Embryonic facial prominence (tissue), 1 donor: ENCODE results near the gene BTBD16.

Experiments
- DNase-seq: peaks from one replicate; pipeline ENCODE4 v3.0.0-alpha.2; 2016; ENCODE audit errors: extremely low spot score

BTBD16 gene

DNA sequence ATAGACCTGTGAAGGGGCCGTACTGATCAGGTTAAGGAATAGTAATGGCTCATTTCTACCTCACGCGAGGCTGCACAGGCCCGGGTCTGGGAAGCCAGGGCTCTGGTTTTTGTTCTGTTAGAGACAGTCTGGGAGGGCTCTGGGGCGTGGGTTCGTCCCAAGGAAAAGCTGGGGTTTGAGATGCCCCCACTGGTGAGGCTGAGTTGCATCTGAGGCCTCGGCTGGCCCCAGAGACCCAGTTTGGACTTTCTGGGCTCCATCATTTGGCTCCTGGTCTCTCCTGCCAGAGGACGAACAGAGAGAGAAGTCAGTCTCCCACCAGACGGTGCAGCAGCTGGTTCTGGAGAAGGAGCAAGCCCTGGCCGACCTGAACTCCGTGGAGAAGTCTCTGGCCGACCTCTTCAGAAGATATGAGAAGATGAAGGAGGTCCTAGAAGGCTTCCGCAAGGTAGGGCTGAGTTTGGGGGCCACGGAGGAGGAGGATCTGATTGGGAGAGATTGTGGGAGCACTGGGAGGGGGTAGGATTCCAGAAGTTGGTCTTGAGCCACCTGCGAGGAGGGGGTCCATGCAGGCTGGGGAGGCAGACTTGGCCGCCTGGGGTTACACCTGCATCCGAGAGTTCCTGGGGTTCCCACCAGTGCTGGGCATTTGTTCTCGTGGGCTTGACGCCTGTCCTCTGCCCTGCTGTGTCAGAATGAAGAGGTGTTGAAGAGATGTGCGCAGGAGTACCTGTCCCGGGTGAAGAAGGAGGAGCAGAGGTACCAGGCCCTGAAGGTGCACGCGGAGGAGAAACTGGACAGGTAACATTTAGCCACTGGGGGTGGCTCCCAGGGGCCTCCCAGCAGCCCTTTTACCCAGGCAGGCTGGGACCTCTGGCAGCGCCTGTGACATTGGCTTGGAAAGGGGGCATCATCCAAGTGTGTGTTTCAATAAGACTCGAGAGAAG lies 22.5 kb upstream of the BTBD16 start:
- no peak for DNase-seq

DNA sequence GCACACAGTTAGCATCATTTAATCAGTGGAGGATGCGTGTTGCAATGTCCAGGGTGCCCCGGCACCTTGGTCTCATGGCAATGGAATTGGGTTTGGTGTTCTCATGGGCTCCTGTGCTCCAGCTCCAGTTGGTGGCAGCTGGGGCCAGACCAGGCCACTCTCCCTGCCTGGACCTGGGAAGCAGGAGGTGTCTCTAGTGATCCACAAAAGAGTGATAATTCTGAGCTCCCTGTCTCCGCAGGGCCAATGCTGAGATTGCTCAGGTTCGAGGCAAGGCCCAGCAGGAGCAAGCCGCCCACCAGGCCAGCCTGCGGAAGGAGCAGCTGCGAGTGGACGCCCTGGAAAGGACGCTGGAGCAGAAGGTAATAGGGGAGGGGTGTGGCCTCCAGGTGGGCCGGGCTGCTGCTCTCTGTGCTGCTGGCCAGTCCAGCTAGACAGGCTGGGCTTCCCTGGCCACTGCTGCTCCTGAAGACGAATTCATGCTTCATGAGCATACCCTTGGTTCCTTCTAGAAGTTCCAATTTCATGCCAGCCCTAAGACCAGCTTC lies 21.7 kb upstream of the BTBD16 start:
- DNase-seq, result no peak

DNA sequence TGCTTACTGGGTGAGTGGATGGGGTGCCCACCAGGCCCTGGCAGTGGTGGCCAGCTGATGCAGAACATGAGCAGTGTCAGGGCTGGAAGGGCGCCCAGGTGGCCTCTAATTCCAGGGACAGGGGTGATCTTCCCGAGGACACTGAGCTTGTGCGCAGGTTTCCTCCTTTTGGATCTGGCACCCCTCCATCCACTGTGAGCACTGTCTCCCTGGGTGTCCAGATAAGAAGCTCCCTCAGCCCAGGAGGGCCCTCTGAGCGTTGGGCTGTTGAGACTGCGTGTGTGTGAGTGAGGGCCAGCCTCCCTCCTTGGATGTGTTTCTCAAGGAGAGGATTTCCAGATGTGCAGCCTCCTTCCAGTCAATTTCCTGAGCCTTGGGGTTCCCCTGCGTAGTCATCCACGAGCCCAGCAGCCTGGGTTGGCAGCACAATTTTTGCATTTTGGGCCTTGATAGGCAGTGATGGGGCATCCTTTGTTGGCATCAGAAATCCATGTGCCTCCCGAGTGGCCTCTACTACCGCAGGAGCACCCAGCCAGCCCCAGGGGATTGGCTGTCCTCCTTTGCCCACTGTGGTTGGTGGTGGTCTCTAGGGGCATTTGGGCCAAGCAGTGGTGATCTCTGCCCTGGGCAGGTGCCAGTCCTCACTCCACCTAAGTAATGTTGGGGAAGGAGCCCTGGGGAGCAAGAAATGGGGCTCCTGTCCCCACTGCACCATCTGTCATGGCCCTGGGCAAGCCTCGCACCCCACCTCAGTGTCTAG lies 20.9 kb upstream of the BTBD16 start:
- no peak for DNase-seq

DNA sequence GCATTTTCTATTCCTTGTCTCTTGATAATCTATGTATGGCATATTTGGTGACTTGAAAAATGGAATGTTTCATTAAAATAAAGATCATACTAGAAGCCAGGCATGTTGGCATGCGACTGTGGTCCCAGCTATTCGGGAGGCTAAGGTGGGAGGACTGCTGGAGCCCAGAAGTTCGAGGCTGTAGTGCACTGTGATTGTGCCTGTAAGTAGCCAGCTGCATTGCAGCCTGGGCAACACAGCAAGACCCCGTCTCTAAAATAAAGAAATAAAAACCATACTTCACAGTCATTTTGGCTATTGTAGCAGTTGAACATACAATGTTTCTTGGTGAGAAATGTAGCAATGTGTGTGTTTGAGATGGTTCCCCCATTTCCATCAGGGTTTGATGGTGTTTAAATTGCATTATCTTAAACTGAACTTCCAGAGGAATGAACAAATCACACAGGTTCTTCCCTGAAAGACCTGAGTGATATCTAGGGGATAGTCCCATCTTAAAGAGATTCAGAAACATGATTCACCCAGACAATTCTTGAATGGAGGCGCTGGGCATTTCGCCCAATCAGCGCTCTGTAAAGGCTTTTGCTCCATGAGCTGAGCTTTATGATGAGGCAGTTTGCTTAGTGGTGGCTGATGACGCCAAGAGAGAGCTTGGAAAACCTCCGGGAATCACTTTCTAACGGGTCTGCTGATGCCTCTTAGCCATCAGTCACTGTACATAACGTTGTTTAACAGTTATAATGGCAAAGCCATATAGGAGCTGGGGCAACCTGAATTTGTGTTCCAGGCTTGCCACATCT lies 19.4 kb upstream of the BTBD16 start:
- DNase-seq, result no peak

DNA sequence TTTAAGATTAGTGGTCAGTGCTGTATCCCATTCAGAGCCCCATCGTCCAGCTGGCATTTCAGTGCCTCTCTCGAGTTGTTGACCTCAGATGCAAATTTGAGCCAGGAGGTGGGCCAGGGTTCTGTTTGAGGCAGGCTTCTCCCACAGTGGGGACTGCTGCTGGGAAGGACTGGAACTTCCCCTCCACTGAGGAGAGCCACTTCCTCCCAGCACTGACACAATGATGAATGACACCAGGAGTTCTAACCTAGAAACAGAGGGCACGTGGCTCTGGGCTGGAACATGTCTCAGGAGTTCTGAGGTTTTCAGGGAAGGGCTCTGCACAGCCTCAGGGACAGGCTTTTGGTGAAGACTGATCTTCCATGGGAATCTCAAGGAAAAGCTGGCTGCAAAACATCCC lies 18.3 kb upstream of the BTBD16 start:
- DNase-seq, result no peak

DNA sequence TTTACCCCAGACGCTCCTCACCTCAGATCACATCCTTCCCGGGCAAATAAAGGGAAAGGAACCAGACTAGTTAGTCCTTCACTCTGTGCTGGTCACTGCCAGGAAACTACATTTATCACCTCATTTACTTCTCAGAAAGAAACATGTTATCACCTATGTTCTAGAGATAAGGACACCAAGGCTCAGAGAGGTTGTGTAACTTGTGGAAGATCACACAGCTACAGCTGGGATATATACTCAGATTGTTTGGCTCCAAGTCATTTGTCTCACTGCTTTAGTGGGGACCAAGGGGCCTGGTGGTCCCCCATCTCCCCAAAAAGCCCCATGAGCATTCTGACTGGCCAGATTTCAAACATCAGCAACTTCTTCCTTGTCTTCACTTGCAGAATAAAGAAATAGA lies 17.5 kb upstream of the BTBD16 start:
- no peak for DNase-seq

DNA sequence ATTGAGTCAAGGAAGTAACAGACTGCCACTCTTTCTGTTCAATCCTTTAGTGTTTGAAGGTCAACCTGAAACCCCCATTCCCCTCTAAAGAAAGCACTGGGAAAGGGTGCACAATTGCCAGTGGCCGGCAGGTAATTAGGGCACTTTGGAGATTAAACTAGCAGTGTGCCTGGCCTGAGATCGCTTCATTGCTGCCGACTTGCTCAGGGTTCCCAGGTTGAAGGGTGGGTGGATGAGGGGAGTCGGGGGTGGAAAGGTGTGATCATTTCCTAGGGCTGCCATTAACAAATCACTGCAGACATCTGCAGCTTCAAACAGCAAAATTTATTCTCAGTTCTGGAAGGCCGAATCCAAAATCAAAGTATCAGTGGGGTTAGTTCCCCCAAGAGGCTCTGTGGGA lies 16.3 kb upstream of the BTBD16 start:
- no peak for DNase-seq

DNA sequence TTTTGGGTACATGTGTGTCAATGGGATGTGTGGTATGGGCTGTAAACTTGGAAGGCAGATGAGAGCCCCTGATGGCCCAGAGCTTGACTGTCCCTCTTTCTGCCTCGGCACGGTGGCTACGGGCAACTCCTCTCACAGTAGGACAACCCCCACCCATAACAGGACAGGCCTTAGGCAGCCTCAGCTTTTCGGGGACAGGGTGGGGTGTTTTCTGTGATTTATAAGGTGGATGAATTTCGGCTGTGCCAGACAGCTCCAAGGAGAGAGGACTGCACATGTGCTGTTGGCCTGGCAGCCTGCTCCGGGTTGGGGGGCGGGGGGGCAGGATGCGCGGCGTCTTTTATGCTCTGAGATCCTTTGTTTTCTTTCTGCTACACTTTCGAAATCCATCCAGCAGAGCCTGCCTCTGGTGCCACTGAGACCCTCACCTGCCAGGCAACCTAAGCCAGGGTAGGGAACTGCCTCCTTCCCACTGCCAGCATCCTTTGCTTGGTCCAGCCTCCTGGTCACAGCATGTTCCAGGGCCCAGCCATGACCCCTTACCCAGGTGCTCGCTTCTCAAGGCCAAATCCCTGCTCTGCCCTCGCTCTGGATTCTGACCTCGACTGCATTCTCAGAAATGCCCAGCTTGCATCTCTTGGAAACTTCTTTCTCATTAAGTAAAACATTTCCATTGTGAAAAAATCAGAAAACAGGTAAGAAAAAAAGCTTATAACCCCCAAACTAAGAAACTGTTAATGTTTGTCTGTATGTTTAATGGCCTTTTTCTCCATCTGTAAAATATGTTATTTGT lies 15.4 kb upstream of the BTBD16 start:
- DNase-seq, result no peak

DNA sequence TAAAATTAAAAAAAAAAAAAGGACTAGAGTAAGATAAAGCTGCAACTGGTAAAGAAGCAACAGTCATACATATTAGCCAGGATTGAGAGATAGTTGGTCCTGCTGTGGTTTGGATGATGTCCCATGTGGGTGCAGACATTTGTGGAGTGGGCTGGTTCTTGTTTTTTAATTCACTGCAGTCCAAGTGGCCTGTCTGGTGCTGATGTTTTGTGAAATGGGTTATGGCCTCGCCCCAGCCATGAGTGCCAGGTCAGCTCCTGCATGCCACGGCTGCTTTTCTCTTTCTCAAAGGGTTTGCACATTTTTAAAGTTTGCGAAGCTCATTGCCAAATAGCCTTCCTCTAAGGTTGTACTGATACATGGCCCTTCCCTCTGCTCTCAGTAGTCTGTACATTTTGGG lies 14.1 kb upstream of the BTBD16 start:
- DNase-seq, result no peak

DNA sequence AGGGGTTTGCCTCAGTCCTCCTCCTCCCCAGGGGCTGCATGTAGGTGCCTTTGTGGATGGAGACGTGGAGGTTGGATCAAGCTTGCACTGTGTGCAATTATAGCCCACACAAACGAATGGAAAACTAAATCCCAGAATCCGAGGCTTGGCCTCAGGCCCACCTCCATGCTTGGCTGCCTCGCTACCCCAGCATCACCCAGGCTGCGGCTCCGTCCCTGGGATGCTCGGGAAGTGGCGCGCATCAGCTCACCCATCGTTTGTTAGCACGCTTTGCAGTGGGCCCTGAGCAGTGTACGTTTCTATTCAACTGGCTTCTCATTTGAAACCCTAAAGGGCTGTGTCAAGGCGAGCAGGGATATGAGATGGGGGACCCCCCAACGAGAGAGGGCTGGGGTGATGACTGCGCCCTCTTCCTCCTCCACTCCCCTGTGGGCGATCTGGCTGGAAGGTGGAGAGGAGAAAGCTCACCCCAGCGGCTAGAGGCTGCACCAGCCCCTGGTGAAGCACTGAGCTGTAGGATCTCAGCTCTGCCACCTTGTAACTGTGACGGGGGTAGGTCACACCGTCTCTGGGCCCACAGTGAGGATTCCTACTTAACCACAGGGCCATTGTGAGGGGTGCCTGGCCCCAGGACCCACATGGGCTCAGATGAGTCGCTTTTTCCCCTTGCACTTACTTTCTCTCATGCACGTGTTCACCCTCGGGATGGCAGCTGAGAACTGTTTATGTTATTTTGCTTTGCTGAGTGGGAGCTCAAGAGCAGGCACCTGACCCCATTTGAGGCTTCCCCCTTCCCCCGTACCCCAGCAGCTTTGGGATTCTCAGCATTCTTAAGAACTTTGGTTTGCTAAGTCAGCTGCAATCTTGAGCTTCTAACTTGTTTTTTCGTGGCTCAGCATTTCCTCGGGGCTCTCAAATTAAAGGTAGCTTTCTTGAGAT lies 12.7 kb upstream of the BTBD16 start:
- DNase-seq, result no peak

DNA sequence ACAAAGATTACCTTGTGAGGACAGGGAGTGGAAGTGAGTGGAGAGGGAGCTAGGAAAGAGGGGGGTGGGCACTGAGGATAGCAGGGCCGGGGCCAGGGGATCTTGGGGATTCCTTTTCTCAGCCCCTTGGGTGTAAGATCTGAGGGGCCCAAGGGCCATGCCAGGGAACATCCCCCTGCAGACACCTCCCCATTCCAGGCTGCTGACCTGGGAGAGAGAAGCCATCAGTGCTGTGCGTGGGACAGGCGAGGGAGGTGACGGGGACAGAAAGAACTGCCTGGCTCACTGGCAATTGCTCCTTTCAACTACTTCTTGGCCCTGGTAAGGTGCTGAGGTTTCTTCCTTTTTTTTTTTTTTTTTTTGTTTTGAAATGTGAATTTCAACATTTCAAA lies 12.0 kb upstream of the BTBD16 start:
- no peak for DNase-seq

DNA sequence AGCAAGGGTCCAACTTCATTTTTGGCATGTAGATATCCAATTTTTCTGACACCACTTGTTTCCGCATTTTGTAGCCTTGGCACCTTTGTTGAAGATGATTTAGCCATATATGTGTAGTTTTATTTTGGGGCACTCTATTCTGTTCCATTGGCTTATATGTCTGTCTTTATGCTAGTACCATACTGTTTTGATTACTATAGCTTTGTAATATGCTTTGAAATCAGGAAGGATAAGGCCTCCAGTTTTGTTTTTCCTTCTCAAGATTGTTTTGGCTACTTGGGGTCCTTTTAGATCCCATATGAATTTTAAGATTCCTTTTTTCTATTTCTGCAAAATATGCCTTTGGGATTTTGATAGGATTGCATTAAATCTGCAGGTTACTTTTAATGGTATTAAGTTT lies 9.5 kb upstream of the BTBD16 start:
- DNase-seq, result no peak

DNA sequence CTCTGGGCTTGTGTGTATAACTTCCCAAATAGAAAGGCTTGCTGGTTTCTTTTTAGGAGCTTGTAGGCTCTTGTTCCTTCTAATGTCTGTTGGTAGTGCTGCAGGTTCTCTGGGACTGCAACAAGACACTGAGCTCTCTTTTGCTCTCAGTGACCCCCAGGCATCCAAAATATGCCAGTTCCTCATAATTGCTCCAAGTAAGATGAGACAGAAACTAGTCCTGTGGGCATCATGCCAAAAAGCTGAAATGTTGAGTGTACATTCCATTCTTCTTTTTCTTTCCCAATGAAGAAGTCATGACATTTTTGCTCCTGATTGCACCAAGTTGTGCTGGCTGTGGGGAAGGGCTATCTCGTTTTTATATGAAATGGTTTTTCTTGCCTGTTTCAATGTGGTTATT lies 7.1 kb upstream of the BTBD16 start:
- no peak for DNase-seq

DNA sequence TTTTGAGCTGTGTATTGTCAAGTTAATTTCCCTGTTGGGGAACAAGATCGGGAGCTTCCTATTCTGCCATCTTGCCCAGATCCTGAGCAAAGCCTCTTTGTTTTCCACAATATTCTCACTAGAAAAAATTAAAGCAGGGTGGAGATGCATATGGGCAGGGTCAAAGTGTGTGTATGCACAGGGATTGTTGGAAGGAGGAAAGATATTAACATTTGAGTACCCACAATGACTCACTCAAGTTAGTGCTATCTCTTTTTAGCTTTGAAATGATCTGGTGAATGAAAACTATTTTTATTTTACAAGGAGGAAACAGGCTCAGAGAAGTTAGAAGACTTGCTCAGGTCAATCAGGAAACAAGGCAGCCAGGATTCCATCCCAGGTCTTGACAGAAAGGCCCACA lies 6.7 kb upstream of the BTBD16 start:
- DNase-seq, result no peak

DNA sequence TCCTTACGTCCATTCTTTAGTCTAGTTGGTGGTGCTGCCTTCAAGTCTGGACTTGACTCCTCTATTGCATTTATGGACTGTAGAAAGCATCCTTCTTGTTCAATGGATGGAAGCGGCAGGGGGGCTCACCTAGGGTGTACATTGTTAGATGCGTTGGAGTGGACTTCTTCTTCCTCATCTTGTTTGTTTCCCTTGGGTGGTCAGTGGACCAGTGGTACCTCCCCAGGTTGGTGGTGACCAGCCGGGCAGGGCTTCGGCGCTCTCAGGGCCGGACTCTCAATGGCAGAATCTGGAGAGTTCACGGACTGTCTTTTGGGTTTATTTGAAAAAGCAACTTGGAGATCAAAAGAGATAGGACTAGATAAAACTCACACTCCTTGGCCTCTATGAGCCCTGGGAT lies 6.2 kb upstream of the BTBD16 start:
- DNase-seq, result no peak

DNA sequence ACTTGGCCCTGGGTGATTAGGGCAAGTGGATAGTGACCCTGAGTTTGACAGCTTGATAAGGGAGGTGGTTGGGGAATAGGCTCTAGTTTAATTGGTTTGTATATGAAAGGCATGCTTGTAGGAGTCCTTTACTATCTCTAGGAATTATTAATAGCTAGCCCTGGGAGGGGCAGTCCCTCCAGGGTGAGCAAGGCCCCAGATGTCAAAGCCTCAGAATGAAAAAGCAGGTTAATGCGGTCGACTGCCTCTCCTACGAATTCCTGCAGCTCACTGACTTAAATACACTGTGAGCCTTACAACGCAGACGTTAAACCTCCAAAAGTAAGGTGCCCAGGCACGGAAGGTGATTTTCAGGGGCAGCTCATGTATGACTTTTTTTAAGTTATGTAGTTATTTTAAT lies 5.2 kb upstream of the BTBD16 start:
- no peak for DNase-seq

DNA sequence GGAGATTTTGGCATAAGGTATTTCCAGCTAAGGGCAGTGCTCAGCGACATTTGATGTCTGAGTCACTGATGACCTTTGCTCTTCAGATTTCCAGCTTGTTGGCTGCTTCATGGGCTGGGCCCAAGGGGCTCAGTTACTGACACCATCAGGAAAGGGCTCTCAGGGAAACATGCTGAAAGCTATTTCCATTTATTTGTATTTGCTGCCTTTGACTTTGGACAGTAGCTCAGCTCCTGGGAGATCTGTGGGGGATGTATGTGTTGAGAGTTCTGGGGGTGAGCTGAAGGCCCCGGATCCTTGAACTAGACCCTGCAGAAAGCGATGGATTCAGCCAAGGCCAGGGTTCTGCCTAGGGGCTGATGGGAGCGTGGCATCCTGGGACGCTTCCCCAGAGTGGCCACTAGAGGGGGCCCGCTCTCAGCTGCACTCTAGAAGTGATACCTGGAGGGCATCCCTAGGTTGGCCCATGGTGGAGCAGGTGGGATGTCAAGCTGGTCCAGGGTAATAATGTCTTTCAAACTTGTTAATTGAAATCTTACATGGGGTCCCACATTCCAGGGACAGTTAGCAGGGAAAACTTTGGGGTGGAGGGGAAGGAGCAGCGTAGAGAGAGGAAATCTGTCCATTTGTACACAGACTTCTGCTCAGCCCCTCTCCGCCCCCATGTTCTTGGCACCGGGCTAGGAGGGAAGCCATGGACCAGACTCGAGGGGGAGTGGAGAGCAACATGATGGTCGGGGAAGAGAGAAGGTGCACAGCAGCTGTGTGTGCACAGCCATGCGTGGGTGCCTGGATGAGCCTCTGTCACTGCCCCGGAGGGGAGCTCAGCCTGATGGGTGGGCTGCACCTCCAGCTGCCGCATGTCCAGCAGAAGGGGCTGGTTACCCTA lies 3.0 kb upstream of the BTBD16 start:
- no peak for DNase-seq

DNA sequence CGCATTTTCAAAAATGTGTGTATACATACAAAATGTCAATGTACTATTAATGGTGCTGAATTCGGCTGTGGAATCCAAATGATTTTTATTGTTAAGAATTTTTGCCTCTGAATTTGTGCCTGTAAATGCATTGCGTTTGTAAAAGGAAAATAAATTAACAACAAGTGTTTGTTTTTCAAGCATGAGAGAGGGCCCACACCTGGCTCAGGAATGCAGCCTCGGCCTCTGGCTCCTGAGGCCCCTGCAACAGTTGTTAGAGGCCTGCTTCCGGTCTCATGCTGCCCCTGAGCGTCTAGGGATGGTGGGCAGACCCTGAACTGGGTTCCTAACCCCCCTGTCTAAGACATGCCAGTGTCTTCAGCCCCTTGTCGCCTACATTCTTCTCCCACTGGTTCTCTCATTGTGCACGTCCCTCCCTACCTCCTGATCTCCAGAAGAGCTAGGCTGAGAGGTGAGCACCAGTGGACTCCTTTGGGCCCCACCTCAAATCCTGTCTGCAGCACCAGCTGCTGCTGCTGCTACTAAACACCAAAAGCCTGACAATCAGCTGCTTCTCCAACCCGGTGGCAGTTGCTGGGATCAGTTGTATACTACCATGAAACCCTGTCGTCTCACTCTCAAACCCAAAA lies 1.9 kb upstream of the BTBD16 start:
- DNase-seq, result no peak
